ENCODE data around the gene DVL1.

The DVL1 gene

GRCh38 chr1:1360506-1361169 is 11.4 kb upstream of the DVL1 start:
- peak overlapping the region; percentile 77; the same call in 1 of the 2 replicates for H3K4me3 ChIP-seq (replicated peaks; ENCODE audit: low read depth, low read length)
- TF ChIP-seq, protein P1, sequence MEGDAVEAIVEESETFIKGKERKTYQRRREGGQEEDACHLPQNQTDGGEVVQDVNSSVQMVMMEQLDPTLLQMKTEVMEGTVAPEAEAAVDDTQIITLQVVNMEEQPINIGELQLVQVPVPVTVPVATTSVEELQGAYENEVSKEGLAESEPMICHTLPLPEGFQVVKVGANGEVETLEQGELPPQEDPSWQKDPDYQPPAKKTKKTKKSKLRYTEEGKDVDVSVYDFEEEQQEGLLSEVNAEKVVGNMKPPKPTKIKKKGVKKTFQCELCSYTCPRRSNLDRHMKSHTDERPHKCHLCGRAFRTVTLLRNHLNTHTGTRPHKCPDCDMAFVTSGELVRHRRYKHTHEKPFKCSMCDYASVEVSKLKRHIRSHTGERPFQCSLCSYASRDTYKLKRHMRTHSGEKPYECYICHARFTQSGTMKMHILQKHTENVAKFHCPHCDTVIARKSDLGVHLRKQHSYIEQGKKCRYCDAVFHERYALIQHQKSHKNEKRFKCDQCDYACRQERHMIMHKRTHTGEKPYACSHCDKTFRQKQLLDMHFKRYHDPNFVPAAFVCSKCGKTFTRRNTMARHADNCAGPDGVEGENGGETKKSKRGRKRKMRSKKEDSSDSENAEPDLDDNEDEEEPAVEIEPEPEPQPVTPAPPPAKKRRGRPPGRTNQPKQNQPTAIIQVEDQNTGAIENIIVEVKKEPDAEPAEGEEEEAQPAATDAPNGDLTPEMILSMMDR (IDR thresholded peaks at IDR 0.05; ENCODE audit: low read depth, low read length, missing control alignments) = no peak
- peak; percentile 79 for DNase-seq (ENCODE audit: extremely low read depth, low read depth)

DNA sequence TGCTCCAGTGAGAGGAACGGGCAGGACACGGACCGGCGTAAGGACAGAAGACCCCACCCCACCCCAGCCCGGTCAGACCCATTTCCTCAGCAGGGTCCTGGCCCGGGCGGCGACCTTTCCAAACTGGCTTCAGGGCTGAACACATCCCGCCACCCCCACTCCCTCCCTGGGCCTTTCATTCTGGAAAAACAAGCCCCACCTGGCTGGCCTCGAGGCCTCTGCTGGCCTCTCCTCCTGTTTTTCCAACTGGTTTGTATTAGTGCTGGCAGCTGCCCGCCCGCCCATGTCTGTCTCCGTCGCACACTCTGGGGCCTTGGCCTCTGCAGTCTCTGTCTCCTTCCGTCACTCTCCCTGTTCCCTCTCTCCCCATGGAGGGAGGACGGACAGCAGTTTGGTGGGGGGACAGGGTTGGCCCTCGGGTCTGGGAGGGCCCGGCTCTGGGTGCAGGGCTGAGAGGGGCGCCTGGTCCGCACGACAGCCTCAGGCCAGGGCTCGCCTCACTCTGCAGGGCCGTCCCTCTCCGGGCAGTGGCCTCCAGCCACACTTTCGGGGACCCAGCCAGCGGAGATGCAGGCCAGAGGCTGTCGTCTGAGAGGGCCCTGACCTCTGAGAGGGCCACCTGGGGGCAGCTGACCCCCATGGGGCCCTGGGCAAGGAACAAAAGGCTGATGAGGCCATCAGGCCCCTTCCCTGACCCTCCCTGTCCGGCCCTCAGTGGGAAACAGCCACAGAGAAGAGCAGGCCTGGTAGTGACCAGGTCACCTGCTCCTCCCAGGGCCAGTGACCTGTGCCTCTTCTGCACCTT is 10.6 kb upstream of the DVL1 start:
- DNase-seq (ENCODE audit: extremely low read depth, low read depth) = no peak
- TF ChIP-seq, protein P1 (IDR thresholded peaks at IDR 0.05; ENCODE audit: low read depth, low read length, missing control alignments) = no peak
- H3K4me3 ChIP-seq (replicated peaks; ENCODE audit: low read depth, low read length) = peak overlapping the region; percentile 77

- peak overlapping the region; percentile 77 for H3K4me3 ChIP-seq (replicated peaks; ENCODE audit: low read depth, low read length)
- no peak for DNase-seq (ENCODE audit: extremely low read depth, low read depth)
- TF ChIP-seq, protein P1 (IDR thresholded peaks at IDR 0.05; ENCODE audit: low read depth, low read length, missing control alignments) = no peak
Observed at GRCh38 chr1:1359308-1359663, 10.1 kb upstream of the DVL1 start.

GRCh38 chr1:1358433-1359271 is 9.4 kb upstream of the DVL1 start, which contains the start of gene MXRA8:
MXRA8 (minus strand) TSS chr1:1358555; CDS start chr1:1358504, 51 bp downstream.
- no peak for DNase-seq (ENCODE audit: extremely low read depth, low read depth)
- H3K4me3 ChIP-seq (replicated peaks; ENCODE audit: low read depth, low read length) = peak within 1 kb of the TSS; percentile 77
- TF ChIP-seq, protein P1 (IDR thresholded peaks at IDR 0.05; ENCODE audit: low read depth, low read length, missing control alignments) = no peak

DNA sequence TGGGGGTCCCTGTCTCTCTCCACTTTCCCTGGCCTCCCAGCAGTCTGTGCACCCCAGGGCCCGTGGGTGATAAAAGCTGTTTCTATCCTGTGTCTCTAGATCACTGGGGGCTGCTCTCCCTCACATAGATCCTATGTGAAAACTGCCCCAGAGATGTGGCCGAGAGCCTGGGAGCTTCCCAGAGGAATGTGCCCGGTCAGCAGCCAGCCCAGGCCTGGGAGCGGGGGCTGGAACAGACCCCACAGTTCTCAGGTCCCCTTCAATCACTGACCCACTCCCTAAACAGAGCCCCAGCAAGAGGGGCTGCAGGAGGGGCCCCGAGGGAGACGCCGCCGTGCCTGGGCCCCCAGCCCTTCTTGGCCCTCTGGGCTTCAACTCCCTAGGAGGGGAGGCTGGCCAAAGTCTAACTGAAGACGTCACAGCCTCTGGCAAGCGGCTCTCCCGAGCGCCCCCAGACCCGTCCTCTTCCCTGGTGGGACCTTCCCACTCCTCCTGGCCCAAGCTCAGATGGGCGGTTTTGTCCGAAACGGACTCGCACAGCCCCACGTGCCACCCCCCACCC is 8.7 kb upstream of the DVL1 start:
- TF ChIP-seq, protein P1 (IDR thresholded peaks at IDR 0.05; ENCODE audit: low read depth, low read length, missing control alignments) = no peak
- no peak for DNase-seq (ENCODE audit: extremely low read depth, low read depth)
- peak overlapping the region; percentile 77 for H3K4me3 ChIP-seq (replicated peaks; ENCODE audit: low read depth, low read length)

DNA sequence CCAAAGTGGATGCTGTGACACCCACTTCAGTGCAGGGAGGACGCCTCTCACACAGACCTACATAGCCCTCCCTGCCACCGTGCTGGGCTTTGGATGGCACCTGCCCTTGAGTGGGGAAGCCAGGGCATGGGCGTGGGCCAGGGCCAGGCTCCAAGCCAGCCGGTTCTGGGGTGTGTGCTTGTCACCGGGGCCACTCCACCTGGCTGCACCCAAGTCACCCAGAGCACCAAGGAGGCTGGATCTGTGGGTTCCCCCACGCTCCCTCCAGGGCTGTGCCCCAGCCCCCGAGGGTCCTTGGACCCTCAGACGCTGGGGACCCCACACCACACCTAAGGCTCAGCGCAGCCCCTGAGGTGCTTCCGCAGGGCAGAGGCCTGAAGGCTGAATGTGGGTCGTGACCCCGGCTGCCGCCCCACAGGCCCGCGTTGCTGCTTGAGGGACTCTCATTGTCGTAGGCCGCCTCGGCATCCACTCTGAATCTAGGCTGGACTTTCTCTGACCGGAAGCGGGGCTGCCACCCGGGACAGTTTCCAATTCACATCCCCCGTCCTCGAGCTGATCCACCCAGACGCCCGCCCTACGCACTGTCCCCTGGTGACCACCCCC is 7.7 kb upstream of the DVL1 start:
- no peak for DNase-seq (ENCODE audit: extremely low read depth, low read depth)
- H3K4me3 ChIP-seq (replicated peaks; ENCODE audit: low read depth, low read length) = peak overlapping the region; percentile 77
- TF ChIP-seq, protein P1 (IDR thresholded peaks at IDR 0.05; ENCODE audit: low read depth, low read length, missing control alignments) = no peak

Data from HFF-Myc (cell line).